Liver (tissue), 9 donors: ENCODE measurements around the gene PYGB. TPM values are rescaled to one million over a fixed set of nuclear protein-coding genes. Genes with fewer than 3 reads are reported as not detected.

ENCODE experiments used
- DNase-seq: peaks from one replicate; pipeline ENCODE4 v3.0.0-alpha.2; 2017; ENCODE audit warnings: low spot score
- H3K27ac ChIP-seq, 2 donors: one replicate each; pipeline ENCODE4 v1.7.0; 2013; ENCODE audit warnings: inconsistent platforms in 2 of 2, low read length in 2 of 2, control low read depth in 1 of 2, low read depth in 1 of 2, mild to moderate bottlenecking in 1 of 2
- H3K27me3 ChIP-seq, 4 donors: one replicate each; pipeline versions ENCODE4 v1.6.1 to v1.7.0; 2013; ENCODE audit warnings: low read length in 3 of 4, inconsistent platforms in 1 of 4, mild to moderate bottlenecking in 1 of 4, moderate library complexity in 1 of 4; ENCODE audit not compliant: control insufficient read depth in 4 of 4, insufficient read depth in 4 of 4
- H3K36me3 ChIP-seq, 4 donors: one replicate each; pipeline versions ENCODE4 v1.6.1 to v1.7.0; 2013; ENCODE audit warnings: low read length in 3 of 4, mild to moderate bottlenecking in 3 of 4, low read depth in 1 of 4, moderate library complexity in 1 of 4; ENCODE audit not compliant: control insufficient read depth in 4 of 4, insufficient read depth in 3 of 4
- H3K4me1 ChIP-seq, 4 donors: one replicate each; pipeline versions ENCODE4 v1.6.1 to v1.7.0; 2013; ENCODE audit warnings: low read length in 3 of 4, mild to moderate bottlenecking in 3 of 4, moderate library complexity in 1 of 4; ENCODE audit not compliant: control insufficient read depth in 4 of 4, insufficient read depth in 4 of 4
- H3K4me3 ChIP-seq, 3 donors: one replicate each; pipeline versions ENCODE4 v1.6.1 to v1.7.0; 2013; ENCODE audit warnings: low read length in 3 of 3, control low read depth in 1 of 3, low read depth in 1 of 3, mild to moderate bottlenecking in 1 of 3
- H3K9ac ChIP-seq, 2 donors: one replicate each; pipeline ENCODE4 v1.7.0; 2013; ENCODE audit warnings: low read length in 2 of 2, mild to moderate bottlenecking in 2 of 2, moderate library complexity in 2 of 2, control low read depth in 1 of 2, low read depth in 1 of 2
- H3K9me3 ChIP-seq, 4 donors: one replicate each; pipeline versions ENCODE4 v1.6.1 to v1.7.0; 2013; ENCODE audit warnings: low read length in 3 of 4; ENCODE audit not compliant: control insufficient read depth in 4 of 4
- ATF3 ChIP-seq: IDR thresholded peaks from 2 replicates; pipeline ENCODE4 v1.6.1; 2016; ENCODE audit warnings: antibody characterized with exemption
- CTCF ChIP-seq: fragments of 150-350 bp; IDR thresholded peaks from 2 replicates; pipeline ENCODE4 v1.5.1; 2017; ENCODE audit warnings: improper control_type of control experiment, low read depth, low read length; ENCODE audit not compliant: missing input control
- FOXA1 ChIP-seq: IDR thresholded peaks from 2 replicates; pipeline ENCODE4 v1.6.1; 2016; ENCODE audit warnings: antibody characterized with exemption
- HNF4A ChIP-seq, 2 donors: conservative IDR thresholded peaks; 2 replicates each; pipeline ENCODE4 v1.6.1; 2016; ENCODE audit warnings: antibody characterized with exemption in 2 of 2, mild to moderate bottlenecking in 2 of 2
- HNF4G ChIP-seq: IDR thresholded peaks from 2 replicates; pipeline ENCODE4 v1.6.1; 2016; ENCODE audit warnings: antibody characterized with exemption
- JUND ChIP-seq, 2 donors: IDR thresholded peaks; 2 replicates each; pipeline ENCODE4 v1.6.1; 2016; ENCODE audit warnings: antibody characterized with exemption in 2 of 2
- MAX ChIP-seq: IDR thresholded peaks from 2 replicates; pipeline ENCODE4 v1.6.1; 2016; ENCODE audit warnings: antibody characterized with exemption
- NR2F2 ChIP-seq: IDR thresholded peaks from 2 replicates; pipeline ENCODE4 v1.6.1; 2016; ENCODE audit warnings: antibody characterized with exemption
- REST ChIP-seq: IDR thresholded peaks from 2 replicates; pipeline ENCODE4 v1.6.1; 2016; ENCODE audit warnings: antibody characterized with exemption, mild to moderate bottlenecking
- RXRA ChIP-seq, 2 donors: IDR thresholded peaks; 2 replicates each; pipeline ENCODE4 v1.6.1; 2017 to 2018; ENCODE audit warnings: antibody characterized with exemption in 2 of 2, mild to moderate bottlenecking in 1 of 2
- SP1 ChIP-seq: IDR thresholded peaks from 2 replicates; pipeline ENCODE4 v1.6.1; 2018; ENCODE audit warnings: antibody characterized with exemption, mild to moderate bottlenecking
- TAF1 ChIP-seq: conservative IDR thresholded peaks from 2 replicates; pipeline ENCODE4 v1.6.1; 2016; ENCODE audit warnings: antibody characterized with exemption, mild to moderate bottlenecking
- YY1 ChIP-seq: IDR thresholded peaks from 2 replicates; pipeline ENCODE4 v1.6.1; 2016; ENCODE audit warnings: antibody characterized with exemption, mild to moderate bottlenecking
- ZBTB33 ChIP-seq: IDR thresholded peaks from 2 replicates; pipeline ENCODE4 v1.6.1; 2016; ENCODE audit warnings: antibody characterized with exemption
- WGBS: extraction: QIAGEN DNeasy Blood & Tissue Kit; methylation state at CpG from one replicate; pipeline ENCODE4 v1.1.7; 2013; 5-methylcytosine and 5-hydroxymethylcytosine counted together
- polyA plus RNA-seq, 2 donors: library from polyadenylated mRNA; stranded (reverse) in 1 of 2; unstranded in 1 of 2; fragments of 200-250 nt in 1 of 2; fragments of >200 nt in 1 of 2; fragmentation: Nextera tagmentation in 1 of 2; extraction: Ambion mirVana in 1 of 2; gene quantifications; one replicate each; pipeline versions ENCODE4 v1.2.1 to v1.2.3, GENCODE V29; 2013 to 2015
- total RNA-seq, 2 donors: library from RNA; depleted of rRNA; stranded (reverse); fragments of >200 nt; gene quantifications; one replicate each; pipeline ENCODE4 v1.2.3, GENCODE V29; 2014
- donor health status: healthy.
- donor health status: healthy.
- donor health status: healthy.
- donor health status: healthy.
- donor health status: healthy.

The PYGB gene
- total and polyA plus RNA-seq, 4 donors = 3.6 to 11.7 (median 9.8) TPM

- Histone ChIP-seq H3K27ac (no peak overlapping the region), H3K36me3 (peaks cover 0 to 28% (median 5%) of the 10 kb centered on the region in 4 donors), H3K9ac (no peak overlapping the region), H3K4me3 (no peak overlapping the region), H3K9me3 (no peaks in the 10 kb centered on the region), H3K27me3 (no peaks in the 10 kb centered on the region), H3K4me1 (no peaks in the 10 kb centered on the region)
- DNase-seq = no peak
- no peak for TF ChIP-seq NR2F2
- WGBS = 98% methylated on average over 6 of the region's 6 CpGs
Observed at GRCh38 chr20:25269833-25270170, 21.9 kb downstream of the PYGB start.

- 88% methylated on average over 12 of the region's 12 CpGs for WGBS
- Histone ChIP-seq H3K27me3 (no peaks in the 10 kb centered on the region), H3K36me3 (peaks cover 0 to 29% (median 5%) of the 10 kb centered on the region in 4 donors), H3K9me3 (no peaks in the 10 kb centered on the region), H3K4me3 (no peak overlapping the region), H3K27ac (no peak overlapping the region), H3K4me1 (no peaks in the 10 kb centered on the region), H3K9ac (no peak overlapping the region)
- no peak for DNase-seq
- TF ChIP-seq ZBTB33 = no peak
- no peak for TF ChIP-seq HNF4G
Observed at GRCh38 chr20:25270829-25271251, 23.0 kb downstream of the PYGB start.

- H3K9ac ChIP-seq = no peak overlapping the region
- no peaks in the 10 kb centered on the region for H3K27me3 ChIP-seq
- H3K4me3 ChIP-seq = no peak overlapping the region
- H3K9me3 ChIP-seq = no peaks in the 10 kb centered on the region
- TF ChIP-seq ATF3 = no peak
- no peak for TF ChIP-seq HNF4G
- TF ChIP-seq CTCF = no peak
- no peak for TF ChIP-seq ZBTB33
- no peak for TF ChIP-seq REST
- no peak for TF ChIP-seq HNF4A (conservative IDR thresholded peaks at IDR 0.05)
- no peak for TF ChIP-seq NR2F2
- no peak for TF ChIP-seq YY1
- TF ChIP-seq RXRA (IDR thresholded peaks at IDR 0.05) = no peak
- no peak for TF ChIP-seq SP1
- TF ChIP-seq MAX = no peak
- no peak for TF ChIP-seq JUND (IDR thresholded peaks at IDR 0.05)
- no peak for TF ChIP-seq TAF1
- no peak for TF ChIP-seq FOXA1
- H3K4me1 ChIP-seq = no peaks in the 10 kb centered on the region
- WGBS = 97% methylated on average over 13 of the region's 13 CpGs
- H3K36me3 ChIP-seq = peaks cover 0 to 29% (median 5%) of the 10 kb centered on the region in 4 donors
- no peak overlapping the region for H3K27ac ChIP-seq
- DNase-seq = no peak
Observed at GRCh38 chr20:25271486-25272222, 23.8 kb downstream of the PYGB start.
